Astrocyte (in vitro differentiated cells and primary cell): Measurements from ENCODE around the gene PI4K2A. TPM values are rescaled to one million over a fixed set of nuclear protein-coding genes. Genes with fewer than 3 reads are reported as not detected.
A peak's percentile ranks its signal among the peaks of the same experiment; 100 is the strongest.

Experiments used
- DNase-seq: peaks from one replicate; pipeline ENCODE4 v3.0.0-alpha.2; 2010; ENCODE audit warnings: low read depth
- FAIRE-seq: peaks from 2 replicates; lab custom pipeline; 2011; peaks lifted over from hg19 to GRCh38; lab: Jason Lieb, UNC
- H2AFZ ChIP-seq: 2 replicates; pipeline ENCODE4 v1.6.0; 2012; ENCODE audit warnings: low read depth, low read length, inconsistent platforms
- H3K27ac ChIP-seq: 2 replicates; pipeline ENCODE4 v1.5.1; 2011; ENCODE audit warnings: low read depth, low read length, inconsistent platforms
- H3K27me3 ChIP-seq: 2 replicates; pipeline ENCODE4 v1.6.0; 2011; ENCODE audit warnings: low read length, inconsistent platforms; ENCODE audit not compliant: insufficient read depth
- H3K36me3 ChIP-seq: 2 replicates; pipeline ENCODE4 v1.5.1; 2011; ENCODE audit warnings: low read length, inconsistent platforms; ENCODE audit not compliant: insufficient read depth
- H3K4me1 ChIP-seq: 2 replicates; pipeline ENCODE4 v1.5.1; 2011; ENCODE audit warnings: low read length, inconsistent platforms; ENCODE audit not compliant: insufficient read depth
- H3K4me2 ChIP-seq: 2 replicates; pipeline ENCODE4 v1.6.0; 2012; ENCODE audit warnings: low read length, inconsistent platforms
- H3K4me3 ChIP-seq: 2 replicates; pipeline ENCODE4 v1.5.1; 2011; ENCODE audit warnings: low read depth, mild to moderate bottlenecking, low read length, inconsistent platforms; ENCODE audit not compliant: insufficient read depth
- H3K79me2 ChIP-seq: 2 replicates; pipeline ENCODE4 v1.6.0; 2012; ENCODE audit warnings: mild to moderate bottlenecking, low read length, inconsistent platforms; ENCODE audit not compliant: insufficient read depth
- H3K9ac ChIP-seq: 2 replicates; pipeline ENCODE4 v1.6.0; 2012; ENCODE audit warnings: mild to moderate bottlenecking, low read length, inconsistent platforms
- H3K9me3 ChIP-seq: 2 replicates; pipeline ENCODE4 v1.5.1; 2012; ENCODE audit warnings: low read depth, mild to moderate bottlenecking, low read length, inconsistent platforms; ENCODE audit not compliant: insufficient read depth
- H4K20me1 ChIP-seq: 2 replicates; pipeline ENCODE4 v1.6.0; 2012; ENCODE audit warnings: low read length, inconsistent platforms; ENCODE audit not compliant: insufficient read depth
- H3K27ac Mint-ChIP-seq: one replicate; pipeline ENCODE4 v1.8.0; 2021; ENCODE audit warnings: mild to moderate bottlenecking, mixed read lengths; ENCODE audit not compliant: unreplicated experiment
- H3K27me3 Mint-ChIP-seq: one replicate; pipeline ENCODE4 v1.8.0; 2021; ENCODE audit warnings: low read depth, mixed read lengths; ENCODE audit not compliant: unreplicated experiment
- H3K36me3 Mint-ChIP-seq: one replicate; pipeline ENCODE4 v1.8.0; 2021; ENCODE audit warnings: low read depth, mixed read lengths; ENCODE audit not compliant: unreplicated experiment
- H3K4me1 Mint-ChIP-seq: one replicate; pipeline ENCODE4 v1.8.0; 2021; ENCODE audit warnings: low read depth, mixed read lengths; ENCODE audit not compliant: unreplicated experiment
- H3K4me3 Mint-ChIP-seq: one replicate; pipeline ENCODE4 v1.8.0; 2021; ENCODE audit warnings: mild to moderate bottlenecking, moderate library complexity, mixed read lengths; ENCODE audit not compliant: unreplicated experiment
- H3K9me3 Mint-ChIP-seq: one replicate; pipeline ENCODE4 v1.8.0; 2021; ENCODE audit warnings: mild to moderate bottlenecking, mixed read lengths; ENCODE audit not compliant: unreplicated experiment
- CTCF ChIP-seq: IDR thresholded peaks from 2 replicates; pipeline ENCODE4 v1.5.1; 2011; ENCODE audit warnings: low read depth, mild to moderate bottlenecking, inconsistent platforms, low read length, moderate library complexity; ENCODE audit not compliant: insufficient read depth
- EZH2 ChIP-seq: IDR thresholded peaks from 2 replicates; pipeline ENCODE4 v1.6.1; 2012; ENCODE audit warnings: mild to moderate bottlenecking, low read length, inconsistent platforms; ENCODE audit not compliant: insufficient read depth
- total RNA-seq: library from RNA; stranded (reverse); gene quantifications from 2 replicates; pipeline ENCODE4 v1.2.1, GENCODE V29; 2021

PI4K2A gene
- total RNA-seq, 1 donor from 2014 or later: 37.8 TPM

DNA sequence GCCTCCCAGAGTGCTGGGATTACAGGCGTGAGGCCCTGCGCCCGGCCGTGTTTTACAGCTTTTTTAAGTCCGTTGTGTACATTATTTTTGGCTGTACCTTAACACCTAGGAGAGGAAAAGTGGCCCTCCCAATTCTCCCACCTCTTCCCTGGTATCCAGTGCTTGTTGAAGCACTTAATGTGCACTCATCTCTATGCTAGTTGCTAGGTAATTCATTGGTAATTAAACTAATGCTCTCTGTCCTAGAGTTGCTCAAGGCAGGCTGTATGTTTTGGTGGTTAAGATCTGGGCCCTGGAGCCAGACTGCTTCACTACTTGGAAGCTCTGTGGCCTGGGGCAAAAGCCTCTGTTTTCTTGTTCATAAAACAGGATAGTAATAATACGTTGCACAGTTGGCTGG lies 27.0 kb downstream of the PI4K2A start:
- no peaks in the 10 kb centered on the region for H3K27me3 Mint-ChIP-seq
- peaks cover 27% of the 10 kb centered on the region for H3K36me3 Mint-ChIP-seq
- H3K4me1 Mint-ChIP-seq: no peaks in the 10 kb centered on the region

DNA sequence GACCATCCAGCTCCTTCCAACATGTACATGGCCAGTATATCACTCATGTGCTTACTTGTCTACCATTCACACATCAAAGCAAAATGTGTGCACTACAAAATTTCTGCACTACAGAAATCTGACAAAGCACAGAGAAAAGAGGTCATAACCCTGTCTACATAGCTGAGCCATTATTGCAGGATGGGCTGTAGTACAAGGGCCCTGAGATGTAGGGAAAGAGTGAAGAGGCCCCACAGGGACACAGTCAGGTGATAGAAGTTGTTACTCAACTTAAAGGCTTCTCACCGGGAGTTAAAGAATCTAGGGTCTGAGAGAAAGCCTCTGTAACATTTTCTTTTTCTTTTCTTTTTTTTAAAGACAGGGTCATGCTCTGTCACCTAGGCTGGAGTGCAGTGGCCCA lies 29.1 kb downstream of the PI4K2A start:
- H3K36me3 ChIP-seq: peaks cover 27% of the 10 kb centered on the region
- FAIRE-seq (no peak), DNase-seq (no peak)
- H4K20me1 ChIP-seq: peaks cover 9% of the 10 kb centered on the region
- no peaks in the 10 kb centered on the region for H3K79me2 ChIP-seq
- H3K4me3 ChIP-seq: no peak overlapping the region
- H3K27me3 Mint-ChIP-seq: no peaks in the 10 kb centered on the region
- TF ChIP-seq EZH2 (no peak), CTCF (no peak)
- H3K4me1 ChIP-seq: peaks cover 5% of the 10 kb centered on the region
- H3K27me3 ChIP-seq: no peaks in the 10 kb centered on the region
- H3K36me3 Mint-ChIP-seq: peaks cover 22% of the 10 kb centered on the region
- H3K4me3 Mint-ChIP-seq: no peak overlapping the region
- H3K9me3 ChIP-seq: no peaks in the 10 kb centered on the region
- H3K27ac Mint-ChIP-seq: peak overlapping the region; percentile 5
- H3K9ac ChIP-seq: no peak overlapping the region
- no peaks in the 10 kb centered on the region for H3K9me3 Mint-ChIP-seq
- H3K27ac ChIP-seq: no peak overlapping the region
- peaks cover 14% of the 10 kb centered on the region for H3K4me1 Mint-ChIP-seq
- H3K4me2 ChIP-seq: no peak overlapping the region
- H2AFZ ChIP-seq: no peak overlapping the region

More for the DNA sequence above, 27.0 kb downstream of the PI4K2A start:
- no peak overlapping the region for H3K27ac ChIP-seq
- H3K4me2 ChIP-seq: no peak overlapping the region
- no peak overlapping the region for H3K4me3 ChIP-seq
- peaks cover 3% of the 10 kb centered on the region for H4K20me1 ChIP-seq
- FAIRE-seq: no peak
- TF ChIP-seq EZH2: no peak
- TF ChIP-seq CTCF: no peak
- no peaks in the 10 kb centered on the region for H3K27me3 ChIP-seq
- no peak overlapping the region for H2AFZ ChIP-seq
- no peaks in the 10 kb centered on the region for H3K79me2 ChIP-seq
- H3K9me3 ChIP-seq: no peaks in the 10 kb centered on the region
- H3K36me3 ChIP-seq: peaks cover 33% of the 10 kb centered on the region
- H3K9ac ChIP-seq: no peak overlapping the region
- Mint-ChIP-seq H3K27ac (no peak overlapping the region), H3K9me3 (no peaks in the 10 kb centered on the region), H3K4me3 (no peak overlapping the region)
- DNase-seq: no peak
- no peaks in the 10 kb centered on the region for H3K4me1 ChIP-seq

DNA sequence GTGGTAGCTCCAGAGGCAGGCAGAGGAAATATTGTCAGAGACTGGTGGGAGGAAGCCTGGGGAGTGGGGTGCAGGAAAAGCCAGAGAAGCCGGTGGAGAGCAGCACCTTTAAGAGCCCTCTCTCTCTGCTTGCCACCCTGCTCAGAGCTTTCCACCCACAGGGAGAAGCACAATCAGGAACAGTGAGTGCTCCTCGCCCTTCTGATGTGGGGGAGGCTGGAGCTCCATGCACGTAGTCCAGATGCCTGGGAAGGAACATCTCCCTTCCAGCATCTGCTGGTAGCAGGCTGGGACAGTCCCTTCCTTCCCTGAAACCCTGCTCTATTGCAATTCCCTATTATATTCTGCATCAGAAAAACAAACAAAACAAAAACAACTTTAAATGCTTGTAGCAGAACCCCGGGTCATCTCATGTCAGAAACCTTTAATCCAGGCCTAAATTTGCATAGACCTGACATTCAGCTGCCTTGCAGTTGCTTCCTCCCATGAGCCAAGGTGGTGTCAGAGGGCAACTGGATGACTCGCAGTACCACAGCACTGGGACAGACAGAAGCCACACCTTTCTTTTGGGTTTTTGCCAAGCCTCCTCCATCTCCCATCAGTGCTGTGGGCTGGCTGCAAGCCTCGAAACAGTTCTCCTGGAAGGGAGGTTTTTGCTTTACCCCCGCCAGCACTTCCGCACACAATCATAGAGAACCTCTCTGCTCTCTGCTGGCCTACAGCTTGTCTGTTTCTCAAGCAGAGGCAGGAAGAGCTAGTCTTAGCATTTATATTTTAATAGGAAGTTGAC lies 33.5 kb downstream of the PI4K2A start:
- peaks cover 19% of the 10 kb centered on the region for H3K36me3 Mint-ChIP-seq
- Histone ChIP-seq H3K79me2 (no peaks in the 10 kb centered on the region), H3K9me3 (no peaks in the 10 kb centered on the region), H3K9ac (no peak overlapping the region), H3K36me3 (peaks cover 21% of the 10 kb centered on the region), H4K20me1 (peaks cover 14% of the 10 kb centered on the region), H3K4me3 (no peak overlapping the region), H3K27me3 (no peaks in the 10 kb centered on the region), H3K4me2 (no peak overlapping the region), H3K27ac (no peak overlapping the region), H3K4me1 (peaks cover 5% of the 10 kb centered on the region), H2AFZ (no peak overlapping the region)
- H3K27ac Mint-ChIP-seq: peak overlapping the region; percentile 50
- DNase-seq (peak; percentile 48), FAIRE-seq (no peak)
- H3K4me1 Mint-ChIP-seq: peaks cover 20% of the 10 kb centered on the region
- no peaks in the 10 kb centered on the region for H3K27me3 Mint-ChIP-seq
- H3K4me3 Mint-ChIP-seq: peak overlapping the region; percentile 13
- TF ChIP-seq CTCF: no peak
- TF ChIP-seq EZH2: no peak
- no peaks in the 10 kb centered on the region for H3K9me3 Mint-ChIP-seq
